Lower lobe of right lung (tissue), 2 donors: ENCODE results near the gene AMT. TPM values are rescaled to one million over a fixed set of nuclear protein-coding genes. Genes with fewer than 3 reads are reported as not detected.
A peak's percentile ranks its signal among the peaks of the same experiment; 100 is the strongest.

ENCODE experiments used
- ATAC-seq, 2 donors: fragments of 200-7000 bp; cut with Tn5 transposase; one replicate each; pipeline ENCODE4 v1.9.1; 2020 to 2022; ENCODE audit warnings: mild to moderate bottlenecking in 2 of 2, moderate library complexity in 2 of 2
- DNase-seq: peaks from one replicate; pipeline ENCODE4 v3.0.0-alpha.2; 2020
- H3K27ac ChIP-seq: fragments of 200-600 bp; one replicate; pipeline ENCODE4 v1.8.0; 2022
- H3K27me3 ChIP-seq: fragments of 200-600 bp; one replicate; pipeline ENCODE4 v1.8.0; 2022; ENCODE audit warnings: low read depth
- H3K36me3 ChIP-seq: fragments of 200-600 bp; one replicate; pipeline ENCODE4 v1.8.0; 2022; ENCODE audit warnings: mild to moderate bottlenecking
- H3K4me1 ChIP-seq: fragments of 200-600 bp; one replicate; pipeline ENCODE4 v1.8.0; 2022
- H3K4me3 ChIP-seq: fragments of 200-600 bp; one replicate; pipeline ENCODE4 v1.8.0; 2022; ENCODE audit warnings: mild to moderate bottlenecking
- H3K9me3 ChIP-seq: fragments of 200-600 bp; one replicate; pipeline ENCODE4 v1.8.0; 2022
- intact Hi-C: fragments of 100-400 bp; cut with DNase I; formaldehyde crosslinking; loops from one replicate; pipeline ENCODE4 v1.11.0; 2022
- long read RNA-seq: library from polyadenylated mRNA; unstranded; transcript quantifications from one replicate; pipeline ENCODE4 v2.0.0, GENCODE V29; 2021
- total RNA-seq: library from RNA; stranded (reverse); fragmentation: NEBNext Ultra II Directional; extraction: Animal tissue kit (Norgen Biotek cat#: 25700); gene quantifications from one replicate; pipeline ENCODE4 v1.2.1, GENCODE V29; 2021
- TF ChIP-seq, protein P1 (sequence below): fragments of 200-600 bp; IDR thresholded peaks from one replicate; pipeline ENCODE4 v1.8.0; 2022; ENCODE audit warnings: antibody characterized with exemption, mild to moderate bottlenecking
- donor health status: DM: no; HTN: yes; CAD: no; lungs with severe emphysema.

The AMT gene
- 8.4 TPM for total RNA-seq
- long read RNA-seq, full-length matches to known transcripts = 29 of 36 reads
- long read RNA-seq, partial matches to known transcripts = 0 of 36 reads
- long read RNA-seq, other reads (novel, unspliced or antisense) = 7 of 36 reads

DNA sequence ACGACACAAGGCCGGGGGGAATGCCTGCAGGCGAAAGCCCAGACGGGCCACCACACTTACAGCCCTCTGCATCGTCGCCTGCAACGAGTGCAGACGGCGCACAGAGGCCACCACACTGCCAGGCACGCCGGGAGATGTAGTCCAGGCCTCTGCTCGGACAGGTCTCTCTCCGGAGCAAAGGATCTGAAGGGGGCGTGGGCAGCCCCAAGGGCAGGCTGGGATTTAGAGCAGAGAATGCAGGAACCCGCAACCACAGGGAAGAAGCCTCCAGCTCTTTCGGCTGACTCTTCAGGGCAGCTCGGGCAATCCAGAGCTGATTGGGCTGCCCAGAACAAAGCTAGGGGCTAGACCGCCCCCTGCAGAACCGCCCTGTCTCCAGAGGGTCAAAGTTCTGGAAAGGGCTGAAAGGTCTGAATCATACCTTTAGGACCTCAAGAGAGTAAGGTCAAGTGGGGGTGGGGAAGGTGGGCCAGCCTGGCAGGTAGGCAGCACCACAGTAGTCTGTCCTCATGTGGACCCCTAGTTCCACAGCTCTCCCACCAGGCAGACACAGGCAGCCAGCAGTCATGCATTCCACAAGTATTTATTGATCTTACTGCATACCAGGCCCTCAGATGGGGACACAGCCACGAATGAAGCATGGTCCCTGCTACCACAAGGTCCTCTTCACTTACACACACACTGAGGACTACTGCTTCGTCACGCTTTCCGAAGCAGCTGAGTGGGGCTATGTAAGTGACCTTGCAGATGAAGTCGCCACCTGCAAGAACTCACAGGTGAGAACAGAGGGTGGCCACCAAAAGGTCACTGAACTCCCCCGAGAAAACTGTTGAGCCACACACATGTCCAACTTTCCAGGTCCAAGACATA is at the start of gene AMT:
AMT (minus strand) TSS at position 95 of the 870 bp plus-strand sequence; CDS start at position 72, 23 bp downstream.
- ATAC-seq (peak; percentile 59 to 60), DNase-seq (peak; percentile 74)
- intact Hi-C loops = no loop called here
- no peaks in the 10 kb centered on the region for H3K27me3 ChIP-seq
- no peak within 1 kb of the TSS for H3K27ac ChIP-seq
- H3K36me3 ChIP-seq = peaks cover 43% of the 10 kb centered on the region
- H3K9me3 ChIP-seq = no peaks in the 10 kb centered on the region
- H3K4me3 ChIP-seq = peak within 1 kb of the TSS; percentile 35
- TF ChIP-seq, protein P1, sequence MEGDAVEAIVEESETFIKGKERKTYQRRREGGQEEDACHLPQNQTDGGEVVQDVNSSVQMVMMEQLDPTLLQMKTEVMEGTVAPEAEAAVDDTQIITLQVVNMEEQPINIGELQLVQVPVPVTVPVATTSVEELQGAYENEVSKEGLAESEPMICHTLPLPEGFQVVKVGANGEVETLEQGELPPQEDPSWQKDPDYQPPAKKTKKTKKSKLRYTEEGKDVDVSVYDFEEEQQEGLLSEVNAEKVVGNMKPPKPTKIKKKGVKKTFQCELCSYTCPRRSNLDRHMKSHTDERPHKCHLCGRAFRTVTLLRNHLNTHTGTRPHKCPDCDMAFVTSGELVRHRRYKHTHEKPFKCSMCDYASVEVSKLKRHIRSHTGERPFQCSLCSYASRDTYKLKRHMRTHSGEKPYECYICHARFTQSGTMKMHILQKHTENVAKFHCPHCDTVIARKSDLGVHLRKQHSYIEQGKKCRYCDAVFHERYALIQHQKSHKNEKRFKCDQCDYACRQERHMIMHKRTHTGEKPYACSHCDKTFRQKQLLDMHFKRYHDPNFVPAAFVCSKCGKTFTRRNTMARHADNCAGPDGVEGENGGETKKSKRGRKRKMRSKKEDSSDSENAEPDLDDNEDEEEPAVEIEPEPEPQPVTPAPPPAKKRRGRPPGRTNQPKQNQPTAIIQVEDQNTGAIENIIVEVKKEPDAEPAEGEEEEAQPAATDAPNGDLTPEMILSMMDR = no peak
- peaks cover 6% of the 10 kb centered on the region for H3K4me1 ChIP-seq

GRCh38 chr3:49470714-49471420 is 48.6 kb upstream of the AMT start:
- intact Hi-C loops = no loop called here
- TF ChIP-seq, protein P1 = no peak
- Histone ChIP-seq H3K27ac (peak overlapping the region; percentile 95), H3K27me3 (no peaks in the 10 kb centered on the region), H3K9me3 (no peaks in the 10 kb centered on the region), H3K4me3 (peak overlapping the region; percentile 74), H3K4me1 (peaks cover 38% of the 10 kb centered on the region), H3K36me3 (no peaks in the 10 kb centered on the region)
- DNase-seq (no peak), ATAC-seq (peak in 1 of 2 donors; percentile 57)

DNA sequence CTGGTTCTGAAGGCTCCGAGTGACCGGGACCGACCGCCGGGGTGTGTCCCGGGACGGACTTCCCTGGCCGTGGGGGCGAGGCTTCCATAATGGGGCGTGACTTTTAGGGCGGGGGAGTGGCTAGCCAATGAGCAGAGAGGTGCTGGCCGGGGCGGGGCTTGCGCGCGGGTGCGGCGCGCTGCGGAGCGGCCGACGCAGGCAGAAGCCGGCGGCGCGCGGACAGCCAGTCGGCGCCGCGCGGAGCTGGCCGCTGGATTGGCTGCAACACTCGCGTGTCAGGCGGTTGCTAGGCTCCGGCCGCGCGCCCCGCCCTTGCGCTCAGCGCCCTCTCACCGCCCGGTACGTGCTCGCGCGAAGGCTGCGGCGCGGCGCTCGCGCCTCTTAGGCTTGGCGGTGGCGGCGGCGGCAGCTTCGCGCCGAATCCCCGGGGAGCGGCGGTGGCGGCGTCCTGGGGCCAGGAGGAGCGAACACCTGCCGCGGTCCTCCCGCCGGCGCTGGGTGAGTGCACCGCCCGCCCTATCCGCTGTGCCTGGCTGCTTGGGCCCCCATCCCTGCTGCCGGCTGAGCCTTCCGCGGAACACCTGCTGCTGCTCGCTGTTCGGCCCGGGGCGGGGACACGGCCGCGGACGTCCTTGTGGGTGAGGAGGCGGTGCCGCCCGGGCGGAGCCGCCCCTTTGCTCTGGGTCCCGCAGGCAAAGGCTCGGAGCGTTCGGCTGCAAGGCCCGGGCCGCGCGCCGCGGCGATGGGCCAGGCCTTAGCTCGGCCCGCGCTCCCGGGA is 47.9 kb upstream of the AMT start, which contains the start of gene DAG1:
DAG1 (plus strand) TSS at position 332 of the 778 bp plus-strand sequence. CDS start 40,268 bp downstream, outside the sequence.
- TF ChIP-seq, protein P1 = no peak
- H3K9me3 ChIP-seq = no peaks in the 10 kb centered on the region
- no peaks in the 10 kb centered on the region for H3K36me3 ChIP-seq
- intact Hi-C loops = no loop called here
- no peaks in the 10 kb centered on the region for H3K27me3 ChIP-seq
- DNase-seq (peak; percentile 98), ATAC-seq (peak; percentile 94 to 96)
- peak within 1 kb of the TSS; percentile 74 for H3K4me3 ChIP-seq
- peak within 1 kb of the TSS; percentile 95 for H3K27ac ChIP-seq
- H3K4me1 ChIP-seq = peaks cover 44% of the 10 kb centered on the region

DNA sequence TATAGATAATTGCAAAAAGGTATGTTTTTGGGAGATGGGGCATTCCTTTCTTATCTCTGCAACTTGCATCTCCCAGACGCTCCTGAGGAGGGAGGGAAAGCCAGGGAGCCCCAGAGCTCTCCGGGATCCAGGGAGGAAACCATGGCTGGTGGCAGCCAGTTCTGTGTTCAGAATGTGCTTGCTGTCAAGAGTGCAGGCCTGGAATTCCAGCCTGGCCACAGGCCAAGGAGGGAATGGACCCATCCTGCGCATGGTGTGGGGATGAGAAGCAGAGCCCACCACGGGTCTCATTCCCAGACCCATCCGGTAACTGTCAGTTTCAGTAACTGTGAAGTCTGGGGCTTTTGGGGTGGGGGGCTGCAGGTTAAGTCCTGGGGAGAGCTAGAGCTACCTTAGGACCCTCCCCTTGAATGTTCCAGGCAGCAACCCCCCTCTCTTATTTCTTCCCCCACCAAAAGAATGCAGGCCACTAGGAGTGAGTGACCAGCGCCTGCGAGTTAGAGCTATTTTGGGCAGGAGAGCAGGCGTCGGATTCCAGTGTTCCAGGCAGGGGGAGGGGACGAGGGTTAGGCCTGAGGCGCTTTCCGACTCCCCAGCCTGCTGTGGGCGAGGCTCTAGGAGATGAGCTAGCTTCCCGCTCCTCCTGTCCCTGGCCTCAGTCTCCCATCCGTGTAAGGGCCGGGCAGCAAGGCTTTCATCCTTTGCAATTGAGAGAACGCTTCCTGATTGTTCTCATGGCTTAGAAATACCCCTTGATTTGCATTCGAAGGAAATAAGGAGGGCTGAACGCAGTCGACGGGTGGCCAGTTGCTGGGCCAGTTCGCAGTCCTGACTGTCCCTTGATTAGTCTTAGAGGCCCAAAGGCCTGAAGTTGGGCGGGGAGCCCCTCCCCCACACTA is 47.0 kb upstream of the AMT start:
- TF ChIP-seq, protein P1 = no peak
- ATAC-seq (peak; percentile 62 to 65), DNase-seq (peak; percentile 82)
- H3K27ac ChIP-seq = peak overlapping the region; percentile 95
- H3K4me1 ChIP-seq = peaks cover 44% of the 10 kb centered on the region
- peak overlapping the region; percentile 74 for H3K4me3 ChIP-seq
- H3K9me3 ChIP-seq = no peaks in the 10 kb centered on the region
- no peaks in the 10 kb centered on the region for H3K27me3 ChIP-seq
- no peaks in the 10 kb centered on the region for H3K36me3 ChIP-seq
- intact Hi-C loops = no loop called here
